Measurements from ENCODE around the gene XYLT1.

Gene XYLT1

DNA sequence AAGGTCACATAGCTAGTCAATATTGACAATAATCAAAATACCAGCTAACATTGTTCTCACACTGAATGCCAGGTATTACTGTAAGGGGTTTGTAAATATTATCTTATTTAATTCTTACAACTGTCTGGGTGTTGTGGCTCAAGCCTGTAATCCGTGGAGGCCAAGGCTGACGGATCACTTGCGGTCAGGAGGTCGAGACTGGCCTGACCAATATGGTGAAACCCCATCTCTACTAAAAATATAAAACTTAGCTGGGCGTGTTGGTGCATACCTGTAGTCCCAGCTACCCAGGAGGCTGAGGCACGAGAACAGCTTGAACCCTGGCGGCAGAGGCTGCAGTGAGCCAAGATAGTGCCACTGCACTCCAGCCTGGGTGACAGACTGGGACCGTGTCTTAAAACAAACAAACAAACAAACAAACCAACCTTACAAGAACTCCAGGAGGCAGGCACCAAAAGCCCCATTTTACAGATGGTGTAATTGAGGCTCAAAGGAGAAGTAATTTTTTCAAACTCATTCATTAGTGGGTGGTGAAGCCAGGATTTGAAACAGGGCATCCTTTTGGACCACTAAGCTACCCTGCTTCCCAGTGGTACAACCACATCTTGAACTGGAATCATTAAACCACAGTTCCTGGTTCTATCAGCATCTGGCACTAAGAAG, 104.3 kb downstream of the XYLT1 start:
- no peak for TF ChIP-seq FOXM1 (IDR thresholded peaks at IDR 0.05; ENCODE audit: borderline replicate concordance, low read depth)
- TF ChIP-seq EGR1 (IDR thresholded peaks at IDR 0.05) = no peak
- TF ChIP-seq, protein P1, sequence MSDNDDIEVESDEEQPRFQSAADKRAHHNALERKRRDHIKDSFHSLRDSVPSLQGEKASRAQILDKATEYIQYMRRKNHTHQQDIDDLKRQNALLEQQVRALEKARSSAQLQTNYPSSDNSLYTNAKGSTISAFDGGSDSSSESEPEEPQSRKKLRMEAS (IDR thresholded peaks at IDR 0.05) = no peak
- no peak for TF ChIP-seq CREB1 (IDR thresholded peaks at IDR 0.05; ENCODE audit: low read depth)
- no peak for TF ChIP-seq TEAD4 (IDR thresholded peaks at IDR 0.05)
- TF ChIP-seq, protein P2, sequence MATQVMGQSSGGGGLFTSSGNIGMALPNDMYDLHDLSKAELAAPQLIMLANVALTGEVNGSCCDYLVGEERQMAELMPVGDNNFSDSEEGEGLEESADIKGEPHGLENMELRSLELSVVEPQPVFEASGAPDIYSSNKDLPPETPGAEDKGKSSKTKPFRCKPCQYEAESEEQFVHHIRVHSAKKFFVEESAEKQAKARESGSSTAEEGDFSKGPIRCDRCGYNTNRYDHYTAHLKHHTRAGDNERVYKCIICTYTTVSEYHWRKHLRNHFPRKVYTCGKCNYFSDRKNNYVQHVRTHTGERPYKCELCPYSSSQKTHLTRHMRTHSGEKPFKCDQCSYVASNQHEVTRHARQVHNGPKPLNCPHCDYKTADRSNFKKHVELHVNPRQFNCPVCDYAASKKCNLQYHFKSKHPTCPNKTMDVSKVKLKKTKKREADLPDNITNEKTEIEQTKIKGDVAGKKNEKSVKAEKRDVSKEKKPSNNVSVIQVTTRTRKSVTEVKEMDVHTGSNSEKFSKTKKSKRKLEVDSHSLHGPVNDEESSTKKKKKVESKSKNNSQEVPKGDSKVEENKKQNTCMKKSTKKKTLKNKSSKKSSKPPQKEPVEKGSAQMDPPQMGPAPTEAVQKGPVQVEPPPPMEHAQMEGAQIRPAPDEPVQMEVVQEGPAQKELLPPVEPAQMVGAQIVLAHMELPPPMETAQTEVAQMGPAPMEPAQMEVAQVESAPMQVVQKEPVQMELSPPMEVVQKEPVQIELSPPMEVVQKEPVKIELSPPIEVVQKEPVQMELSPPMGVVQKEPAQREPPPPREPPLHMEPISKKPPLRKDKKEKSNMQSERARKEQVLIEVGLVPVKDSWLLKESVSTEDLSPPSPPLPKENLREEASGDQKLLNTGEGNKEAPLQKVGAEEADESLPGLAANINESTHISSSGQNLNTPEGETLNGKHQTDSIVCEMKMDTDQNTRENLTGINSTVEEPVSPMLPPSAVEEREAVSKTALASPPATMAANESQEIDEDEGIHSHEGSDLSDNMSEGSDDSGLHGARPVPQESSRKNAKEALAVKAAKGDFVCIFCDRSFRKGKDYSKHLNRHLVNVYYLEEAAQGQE (IDR thresholded peaks at IDR 0.05; ENCODE audit: low read depth) = no peak
- TF ChIP-seq, protein P3, sequence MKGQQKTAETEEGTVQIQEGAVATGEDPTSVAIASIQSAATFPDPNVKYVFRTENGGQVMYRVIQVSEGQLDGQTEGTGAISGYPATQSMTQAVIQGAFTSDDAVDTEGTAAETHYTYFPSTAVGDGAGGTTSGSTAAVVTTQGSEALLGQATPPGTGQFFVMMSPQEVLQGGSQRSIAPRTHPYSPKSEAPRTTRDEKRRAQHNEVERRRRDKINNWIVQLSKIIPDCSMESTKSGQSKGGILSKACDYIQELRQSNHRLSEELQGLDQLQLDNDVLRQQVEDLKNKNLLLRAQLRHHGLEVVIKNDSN (IDR thresholded peaks at IDR 0.05) = no peak
- no peak for TF ChIP-seq ZBTB7A (IDR thresholded peaks at IDR 0.05; ENCODE audit: low read depth)
- no peak for TF ChIP-seq NFIC (IDR thresholded peaks at IDR 0.05)
- TF ChIP-seq TAF1 (IDR thresholded peaks at IDR 0.05; ENCODE audit: low read depth) = no peak
- no peak for TF ChIP-seq CEBPB (IDR thresholded peaks at IDR 0.05)

DNA sequence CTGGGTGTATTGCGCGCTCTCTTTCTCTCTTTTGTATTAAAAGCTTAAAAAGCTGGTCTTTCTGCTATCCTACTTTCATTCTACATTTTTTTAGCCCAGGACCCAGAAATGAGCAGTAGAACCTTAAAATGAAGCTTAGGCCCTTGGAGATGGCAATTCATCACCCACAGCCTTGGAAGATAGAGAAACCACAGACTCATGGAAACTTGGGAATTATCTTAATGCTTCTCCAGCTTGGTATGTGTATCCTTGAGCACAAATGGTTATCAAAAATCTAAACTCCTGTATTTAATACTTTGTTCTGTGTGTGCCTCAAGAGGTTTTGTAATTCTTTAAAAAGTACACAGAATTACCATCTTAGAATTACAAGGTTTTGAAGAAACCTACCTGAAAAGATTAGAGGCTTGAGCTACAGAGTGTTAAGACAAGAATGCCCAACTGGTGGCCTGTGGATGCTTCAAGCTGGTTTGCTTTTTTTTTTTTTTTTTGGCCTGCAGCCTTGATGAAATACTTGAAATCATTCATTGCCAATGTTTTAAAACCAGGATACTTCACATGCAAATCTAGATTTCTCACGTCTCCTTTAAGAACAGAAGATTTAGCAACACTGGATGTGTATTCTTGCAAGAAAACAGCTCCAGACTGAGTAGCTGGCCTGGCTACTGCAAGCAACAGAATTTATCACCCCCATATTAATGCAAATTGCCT, 105.0 kb downstream of the XYLT1 start:
- TF ChIP-seq TCF12 (IDR thresholded peaks at IDR 0.05; ENCODE audit: low read depth) (no peak), CREB1 (IDR thresholded peaks at IDR 0.05; ENCODE audit: low read depth) (no peak), FOXM1 (IDR thresholded peaks at IDR 0.05; ENCODE audit: borderline replicate concordance, low read depth) (no peak), ZBTB7A (IDR thresholded peaks at IDR 0.05; ENCODE audit: low read depth) (no peak), EP300 (IDR thresholded peaks at IDR 0.05; ENCODE audit: borderline replicate concordance) (no peak), EGR1 (IDR thresholded peaks at IDR 0.05) (no peak), TAF1 (IDR thresholded peaks at IDR 0.05; ENCODE audit: low read depth) (no peak), CEBPB (IDR thresholded peaks at IDR 0.05) (no peak), NFIC (IDR thresholded peaks at IDR 0.05) (no peak), YY1 (IDR thresholded peaks at IDR 0.05; ENCODE audit: low read depth) (no peak), RAD21 (IDR thresholded peaks at IDR 0.05; ENCODE audit: low read depth) (no peak), TEAD4 (IDR thresholded peaks at IDR 0.05) (no peak)
- TF ChIP-seq, protein P1 (IDR thresholded peaks at IDR 0.05) = no peak
- TF ChIP-seq, protein P2 (IDR thresholded peaks at IDR 0.05; ENCODE audit: low read depth) = no peak
- TF ChIP-seq, protein P3 (IDR thresholded peaks at IDR 0.05) = no peak

DNA sequence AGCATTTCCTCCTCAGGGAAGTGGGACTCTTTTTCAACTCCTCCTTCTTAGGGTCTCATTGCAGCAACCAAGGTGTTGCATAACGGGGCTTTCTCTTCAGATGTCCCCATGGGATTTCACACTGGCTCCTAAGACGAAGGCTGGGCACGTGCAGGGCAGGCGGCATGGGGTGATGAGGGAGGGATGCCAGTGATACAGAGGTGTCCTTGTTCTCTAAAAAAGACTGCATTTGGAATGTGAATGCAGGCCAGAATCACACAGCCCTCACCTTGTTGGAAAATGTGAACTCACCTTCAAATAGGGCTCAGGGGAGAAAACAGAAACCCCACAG, 105.6 kb downstream of the XYLT1 start:
- TF ChIP-seq CREB1 (IDR thresholded peaks at IDR 0.05; ENCODE audit: low read depth) (no peak), TAF1 (IDR thresholded peaks at IDR 0.05; ENCODE audit: low read depth) (no peak), YY1 (IDR thresholded peaks at IDR 0.05; ENCODE audit: low read depth) (no peak), NFIC (IDR thresholded peaks at IDR 0.05) (no peak), RAD21 (IDR thresholded peaks at IDR 0.05; ENCODE audit: low read depth) (no peak), TEAD4 (IDR thresholded peaks at IDR 0.05) (no peak), FOXM1 (IDR thresholded peaks at IDR 0.05; ENCODE audit: borderline replicate concordance, low read depth) (no peak), ZBTB7A (IDR thresholded peaks at IDR 0.05; ENCODE audit: low read depth) (no peak)
- TF ChIP-seq, protein P2 (IDR thresholded peaks at IDR 0.05; ENCODE audit: low read depth) = no peak
- TF ChIP-seq, protein P1 (IDR thresholded peaks at IDR 0.05) = no peak
- TF ChIP-seq, protein P3 (IDR thresholded peaks at IDR 0.05) = no peak

Measured in Ishikawa (cell line).